CD8-positive, alpha-beta memory T cell (primary cell): Measurements from ENCODE around the gene PSMB7. TPM values are rescaled to one million over a fixed set of nuclear protein-coding genes. Genes with fewer than 3 reads are reported as not detected.

Source experiments
- CTCF ChIA-PET: fragments of 350-600 bp; sonication (Branson Sonifier 250); formaldehyde crosslinking; loops from one replicate; lab custom pipeline; 2021; ENCODE audit warnings: antibody characterized with exemption; lab: Charles Lee
- POLR2A ChIA-PET: fragments of 350-600 bp; sonication (Branson Sonifier 250); formaldehyde crosslinking; loops from one replicate; lab custom pipeline; 2021; ENCODE audit warnings: antibody characterized with exemption; lab: Charles Lee
- DNase-seq, 5 donors: peaks; one replicate each; pipeline versions ENCODE4 v3.0.0 to v3.0.0-alpha.2; 2020 to 2022; ENCODE audit warnings: mixed read lengths in 1 of 5
- H3K27ac ChIP-seq: one replicate; pipeline ENCODE4 v1.7.0; 2013; ENCODE audit warnings: low read depth, mild to moderate bottlenecking, low read length, moderate library complexity
- H3K27me3 ChIP-seq: 2 replicates; pipeline ENCODE4 v1.7.0; 2013; ENCODE audit warnings: low read length, mild to moderate bottlenecking; ENCODE audit not compliant: insufficient read depth, poor library complexity, severe bottlenecking
- H3K36me3 ChIP-seq: 2 replicates; pipeline ENCODE4 v1.7.0; 2013; ENCODE audit warnings: mild to moderate bottlenecking, low read length, moderate library complexity; ENCODE audit not compliant: insufficient read depth
- H3K4me1 ChIP-seq: 2 replicates; pipeline ENCODE4 v1.7.0; 2013; ENCODE audit warnings: mild to moderate bottlenecking, low read length, moderate library complexity; ENCODE audit not compliant: insufficient read depth
- H3K4me3 ChIP-seq: 2 replicates; pipeline ENCODE4 v1.7.0; 2013; ENCODE audit warnings: mild to moderate bottlenecking, low read length
- H3K9me3 ChIP-seq: 2 replicates; pipeline ENCODE4 v1.7.0; 2013; ENCODE audit warnings: mild to moderate bottlenecking, low read length
- H3K27ac Mint-ChIP-seq, 8 donors: one replicate each; pipeline ENCODE4 v1.8.0; 2020 to 2021; ENCODE audit warnings: mixed read lengths in 8 of 8, mild to moderate bottlenecking in 6 of 8, inconsistent platforms in 3 of 8, moderate library complexity in 3 of 8
- H3K27me3 Mint-ChIP-seq, 2 donors: one replicate each; pipeline ENCODE4 v1.8.0; 2020 to 2021; ENCODE audit warnings: mixed read lengths in 2 of 2, mild to moderate bottlenecking in 1 of 2, moderate library complexity in 1 of 2
- H3K36me3 Mint-ChIP-seq, 3 donors: one replicate each; pipeline ENCODE4 v1.8.0; 2020 to 2021; ENCODE audit warnings: mixed read lengths in 3 of 3, inconsistent platforms in 1 of 3, mild to moderate bottlenecking in 1 of 3
- H3K4me1 Mint-ChIP-seq, 3 donors: one replicate each; pipeline ENCODE4 v1.8.0; 2020 to 2021; ENCODE audit warnings: mixed read lengths in 3 of 3, inconsistent platforms in 1 of 3, mild to moderate bottlenecking in 1 of 3
- H3K4me3 Mint-ChIP-seq, 7 donors: one replicate each; pipeline ENCODE4 v1.8.0; 2020 to 2021; ENCODE audit warnings: mixed read lengths in 7 of 7, mild to moderate bottlenecking in 6 of 7, moderate library complexity in 4 of 7, inconsistent platforms in 2 of 7
- H3K9me3 Mint-ChIP-seq, 5 donors: one replicate each; pipeline ENCODE4 v1.8.0; 2020 to 2022; ENCODE audit warnings: mixed read lengths in 5 of 5, mild to moderate bottlenecking in 3 of 5, moderate library complexity in 2 of 5, inconsistent platforms in 1 of 5
- polyA plus RNA-seq: library from polyadenylated mRNA; unstranded; fragments of 300-500 nt; fragmentation: Illumina TruSeq; gene quantifications from one replicate; pipeline ENCODE4 v1.2.3, GENCODE V29; 2021
- total RNA-seq, 2 experiments: library from RNA; stranded (reverse); gene quantifications; one replicate each; pipeline ENCODE4 v1.2.3, GENCODE V29; 2021

The PSMB7 gene
- total and polyA plus RNA-seq, 3 experiments from 2014 or later: 161 to 215 (median 215) TPM

GRCh38 chr9:124399323-124399967 lies 15.8 kb downstream of the PSMB7 start:
- H3K4me1 Mint-ChIP-seq: peaks cover 43 to 62% (median 43%) of the 10 kb centered on the region in 3 donors
- CTCF ChIA-PET: no interaction called here
- no peaks in the 10 kb centered on the region for H3K9me3 Mint-ChIP-seq
- no peak overlapping the region for H3K27ac ChIP-seq
- H3K9me3 ChIP-seq: no peaks in the 10 kb centered on the region
- peak overlapping the region in 1 of 8 donors; percentile 74 for H3K27ac Mint-ChIP-seq
- peaks cover 3% of the 10 kb centered on the region for H3K4me1 ChIP-seq
- H3K36me3 Mint-ChIP-seq: peaks cover 6 to 89% (median 19%) of the 10 kb centered on the region in 3 donors
- DNase-seq: no peak
- H3K36me3 ChIP-seq: peaks cover 36% of the 10 kb centered on the region
- H3K4me3 Mint-ChIP-seq: no peak overlapping the region
- H3K4me3 ChIP-seq: no peak overlapping the region
- POLR2A ChIA-PET: no interaction called here
- no peaks in the 10 kb centered on the region for H3K27me3 Mint-ChIP-seq
- H3K27me3 ChIP-seq: no peaks in the 10 kb centered on the region

GRCh38 chr9:124398191-124398935 lies 16.9 kb downstream of the PSMB7 start:
- CTCF ChIA-PET: no interaction called here

GRCh38 chr9:124395826-124396225 lies 19.4 kb downstream of the PSMB7 start:
- Mint-ChIP-seq H3K27ac (peak overlapping the region in 1 of 8 donors; percentile 24), H3K4me1 (peaks cover 37 to 74% (median 52%) of the 10 kb centered on the region in 3 donors), H3K36me3 (peaks cover 0 to 78% (median 9%) of the 10 kb centered on the region in 3 donors), H3K27me3 (no peaks in the 10 kb centered on the region), H3K9me3 (no peaks in the 10 kb centered on the region), H3K4me3 (no peak overlapping the region)
- Histone ChIP-seq H3K4me1 (peaks cover 6% of the 10 kb centered on the region), H3K4me3 (no peak overlapping the region), H3K27ac (no peak overlapping the region), H3K36me3 (peaks cover 4% of the 10 kb centered on the region), H3K9me3 (no peaks in the 10 kb centered on the region), H3K27me3 (no peaks in the 10 kb centered on the region)
- DNase-seq: no peak
- CTCF ChIA-PET: interaction anchor here (1.9 to 2.4 kb wide), 2 partner anchors 11 to 269 kb away, joined by 5 to 10 read pairs; no protein-coding TSS in a partner anchor
- POLR2A ChIA-PET: no interaction called here

More at GRCh38 chr9:124398191-124398935, 16.9 kb downstream of the PSMB7 start:
- peaks cover 3% of the 10 kb centered on the region for H3K4me1 ChIP-seq
- Mint-ChIP-seq H3K36me3 (peaks cover 0 to 89% (median 17%) of the 10 kb centered on the region in 3 donors), H3K4me3 (no peak overlapping the region), H3K27ac (peak overlapping the region in 1 of 8 donors; percentile 39), H3K27me3 (no peaks in the 10 kb centered on the region), H3K9me3 (no peaks in the 10 kb centered on the region), H3K4me1 (peaks cover 41 to 64% (median 43%) of the 10 kb centered on the region in 3 donors)
- POLR2A ChIA-PET: no interaction called here
- DNase-seq: no peak
- no peaks in the 10 kb centered on the region for H3K9me3 ChIP-seq
- no peak overlapping the region for H3K27ac ChIP-seq
- no peaks in the 10 kb centered on the region for H3K27me3 ChIP-seq
- H3K4me3 ChIP-seq: no peak overlapping the region
- peaks cover 25% of the 10 kb centered on the region for H3K36me3 ChIP-seq

- no peaks in the 10 kb centered on the region for H3K36me3 ChIP-seq
- POLR2A ChIA-PET: no interaction called here
- H3K4me3 Mint-ChIP-seq: no peak overlapping the region
- H3K9me3 ChIP-seq: no peaks in the 10 kb centered on the region
- no peak overlapping the region for H3K4me3 ChIP-seq
- peak overlapping the region in 3 of 8 donors; percentile 6 to 43 (median 24) for H3K27ac Mint-ChIP-seq
- no peak overlapping the region for H3K27ac ChIP-seq
- H3K4me1 Mint-ChIP-seq: peaks cover 40 to 76% (median 59%) of the 10 kb centered on the region in 3 donors
- no peaks in the 10 kb centered on the region for H3K9me3 Mint-ChIP-seq
- DNase-seq: no peak
- CTCF ChIA-PET: interaction anchor here (1.9 to 2.4 kb wide), 2 partner anchors 10 to 268 kb away, joined by 5 to 10 read pairs; no protein-coding TSS in a partner anchor
- no peaks in the 10 kb centered on the region for H3K27me3 Mint-ChIP-seq
- H3K4me1 ChIP-seq: peaks cover 9% of the 10 kb centered on the region
- peaks cover 0 to 70% (median 5%) of the 10 kb centered on the region in 3 donors for H3K36me3 Mint-ChIP-seq
- no peaks in the 10 kb centered on the region for H3K27me3 ChIP-seq
Measured at GRCh38 chr9:124394596-124394995, 20.6 kb downstream of the PSMB7 start.

GRCh38 chr9:124394167-124394566 lies 21.1 kb downstream of the PSMB7 start:
- H3K4me3 Mint-ChIP-seq: no peak overlapping the region

GRCh38 chr9:124392871-124393460 lies 22.3 kb downstream of the PSMB7 start:
- Mint-ChIP-seq H3K27me3 (no peaks in the 10 kb centered on the region), H3K4me1 (peaks cover 45 to 84% (median 74%) of the 10 kb centered on the region in 3 donors), H3K36me3 (peaks cover 0 to 61% (median 5%) of the 10 kb centered on the region in 3 donors), H3K4me3 (peak overlapping the region in 1 of 7 donors; percentile 6), H3K9me3 (no peaks in the 10 kb centered on the region), H3K27ac (no peak overlapping the region)
- Histone ChIP-seq H3K27me3 (no peaks in the 10 kb centered on the region), H3K27ac (no peak overlapping the region), H3K4me1 (peaks cover 18% of the 10 kb centered on the region), H3K36me3 (no peaks in the 10 kb centered on the region), H3K4me3 (no peak overlapping the region), H3K9me3 (no peaks in the 10 kb centered on the region)
- CTCF ChIA-PET: interaction anchor here (1.0 kb wide), 1 partner anchor 266 kb away, joined by 4 read pairs; no protein-coding TSS in a partner anchor
- POLR2A ChIA-PET: no interaction called here
- no peak for DNase-seq

More at GRCh38 chr9:124394167-124394566, 21.1 kb downstream of the PSMB7 start:
- DNase-seq: no peak
- POLR2A ChIA-PET: no interaction called here
- Mint-ChIP-seq H3K9me3 (no peaks in the 10 kb centered on the region), H3K4me1 (peaks cover 42 to 77% (median 63%) of the 10 kb centered on the region in 3 donors), H3K27ac (peak overlapping the region in 3 of 8 donors; percentile 6 to 43 (median 24)), H3K36me3 (peaks cover 0 to 71% (median 5%) of the 10 kb centered on the region in 3 donors), H3K27me3 (no peaks in the 10 kb centered on the region)
- Histone ChIP-seq H3K27me3 (no peaks in the 10 kb centered on the region), H3K4me1 (peaks cover 11% of the 10 kb centered on the region), H3K27ac (no peak overlapping the region), H3K36me3 (no peaks in the 10 kb centered on the region), H3K9me3 (no peaks in the 10 kb centered on the region), H3K4me3 (no peak overlapping the region)
- CTCF ChIA-PET: interaction anchor here (1.9 to 2.4 kb wide), 2 partner anchors 9 to 267 kb away, joined by 5 to 10 read pairs; no protein-coding TSS in a partner anchor

GRCh38 chr9:124392254-124392870 lies 22.9 kb downstream of the PSMB7 start:
- peaks cover 18% of the 10 kb centered on the region for H3K4me1 ChIP-seq
- H3K27me3 ChIP-seq: no peaks in the 10 kb centered on the region
- H3K4me3 Mint-ChIP-seq: peak overlapping the region in 1 of 7 donors; percentile 6
- no peak overlapping the region for H3K27ac ChIP-seq
- no peak for DNase-seq
- POLR2A ChIA-PET: no interaction called here
- peaks cover 0 to 58% (median 5%) of the 10 kb centered on the region in 3 donors for H3K36me3 Mint-ChIP-seq
- H3K4me1 Mint-ChIP-seq: peaks cover 51 to 89% (median 80%) of the 10 kb centered on the region in 3 donors
- no peak overlapping the region for H3K4me3 ChIP-seq
- no peak overlapping the region for H3K27ac Mint-ChIP-seq
- H3K9me3 ChIP-seq: no peaks in the 10 kb centered on the region
- CTCF ChIA-PET: interaction anchor here (1.0 kb wide), 1 partner anchor 265 kb away, joined by 4 read pairs; no protein-coding TSS in a partner anchor
- H3K36me3 ChIP-seq: no peaks in the 10 kb centered on the region
- no peaks in the 10 kb centered on the region for H3K27me3 Mint-ChIP-seq
- H3K9me3 Mint-ChIP-seq: no peaks in the 10 kb centered on the region
